SK-N-SH (cell line): ENCODE results near the gene INS. TPM values are rescaled to one million over a fixed set of nuclear protein-coding genes. Genes with fewer than 3 reads are reported as not detected.

Source experiments
- CTCF ChIA-PET: fragments of 300-600, 350-600 bp; formaldehyde crosslinking; extraction: SDS; loops from one replicate; lab custom pipeline; 2021; lab: Yijun Ruan, JAX
- POLR2A ChIA-PET: fragments of 350-600 bp; sonication (Branson Sonifier 250); formaldehyde crosslinking; extraction: SDS; loops from one replicate; lab custom pipeline; 2020; ENCODE audit warnings: antibody characterized with exemption, inconsistent platforms; lab: Yijun Ruan, JAX
- DNase-seq: peaks from one replicate; pipeline ENCODE4 v3.0.0; 2012
- H2AFZ ChIP-seq: fragments of 200-600 bp; sonication (generic); 2 replicates; pipeline ENCODE4 v1.8.1; 2016; ENCODE audit warnings: antibody characterized with exemption, mild to moderate bottlenecking, low read depth
- H3F3A ChIP-seq: fragments of 200-600 bp; sonication (generic); replicated peaks from 2 replicates; pipeline ENCODE3; 2016; ENCODE audit warnings: antibody characterized with exemption, mild to moderate bottlenecking; ENCODE audit not compliant: insufficient read depth
- H3K27ac ChIP-seq, 2 experiments: fragments of 200-500 bp in 1 of 2; fragments of 200-600 bp in 1 of 2; sonication (Bioruptor generic) in 1 of 2; sonication (generic), shearing (Covaris generic) in 1 of 2; 2 replicates each; pipeline versions ENCODE4 v1.5.1 to v1.6.1; 2014 to 2016; ENCODE audit warnings: low read depth in 2 of 2, inconsistent platforms in 1 of 2, low read length in 1 of 2, mild to moderate bottlenecking in 1 of 2, mixed read lengths in 1 of 2
- H3K27me3 ChIP-seq: fragments of 200-600 bp; sonication (generic), shearing (Covaris generic); 2 replicates; pipeline ENCODE4 v1.6.1; 2016; ENCODE audit warnings: mixed run types; ENCODE audit not compliant: insufficient read depth
- H3K36me3 ChIP-seq, 2 experiments: fragments of 200-500 bp in 1 of 2; fragments of 200-600 bp in 1 of 2; sonication (Bioruptor generic) in 1 of 2; sonication (generic) in 1 of 2; replicated peaks in 1 of 2; 2 replicates each; pipeline versions ENCODE3 to v1.5.1; 2014 to 2016; ENCODE audit warnings: low read length in 1 of 2, mild to moderate bottlenecking in 1 of 2; ENCODE audit not compliant: insufficient read depth in 2 of 2, control insufficient read depth in 1 of 2
- H3K4me1 ChIP-seq, 2 experiments: fragments of 200-500 bp in 1 of 2; fragments of 200-600 bp in 1 of 2; sonication (Bioruptor generic) in 1 of 2; sonication (generic), shearing (Covaris generic) in 1 of 2; 2 replicates each; pipeline versions ENCODE4 v1.5.1 to v1.6.1; 2014 to 2016; ENCODE audit warnings: low read depth in 1 of 2, low read length in 1 of 2, mixed run types in 1 of 2; ENCODE audit not compliant: insufficient read depth in 2 of 2, control insufficient read depth in 1 of 2
- H3K4me2 ChIP-seq: fragments of 200-600 bp; sonication (generic), shearing (Covaris generic); 2 replicates; pipeline ENCODE4 v1.6.1; 2017; ENCODE audit warnings: mixed run types
- H3K4me3 ChIP-seq, 2 experiments: fragments of 200-500 bp in 1 of 2; fragments of 200-600 bp in 1 of 2; sonication (Bioruptor generic) in 1 of 2; sonication (generic), shearing (Covaris generic) in 1 of 2; 2 replicates each; pipeline versions ENCODE4 v1.5.1 to v1.8.1; 2014 to 2016; ENCODE audit warnings: low read depth in 2 of 2, inconsistent platforms in 1 of 2, low read length in 1 of 2, mild to moderate bottlenecking in 1 of 2, mixed read lengths in 1 of 2, moderate library complexity in 1 of 2
- H3K79me2 ChIP-seq: fragments of 200-600 bp; sonication (generic); 2 replicates; pipeline ENCODE4 v1.8.1; 2017; ENCODE audit warnings: mild to moderate bottlenecking; ENCODE audit not compliant: insufficient read depth
- H3K9ac ChIP-seq: fragments of 200-600 bp; sonication (generic); 2 replicates; pipeline ENCODE4 v1.6.1; 2017; ENCODE audit warnings: mixed run types
- H3K9me2 ChIP-seq: fragments of 200-600 bp; sonication (generic); 2 replicates; pipeline ENCODE4 v1.6.1; 2017; ENCODE audit warnings: mixed run types
- H3K9me3 ChIP-seq: fragments of 200-600 bp; sonication (generic); 2 replicates; pipeline ENCODE4 v1.6.1; 2017; ENCODE audit warnings: mixed run types, mild to moderate bottlenecking, moderate library complexity
- H4K20me1 ChIP-seq: fragments of 200-600 bp; sonication (generic); 2 replicates; pipeline ENCODE4 v1.6.1; 2017; ENCODE audit warnings: mild to moderate bottlenecking, mixed run types; ENCODE audit not compliant: insufficient read depth
- ELF1 ChIP-seq: IDR thresholded peaks from 2 replicates; pipeline ENCODE4 v1.4.0; 2012
- EP300 ChIP-seq, 2 experiments: IDR thresholded peaks; 2 replicates each; pipeline versions ENCODE4 v1.4.0 to v1.6.1; 2012; ENCODE audit warnings: borderline replicate concordance in 1 of 2, low read depth in 1 of 2, low read length in 1 of 2
- FOSL2 ChIP-seq: IDR thresholded peaks from 2 replicates; pipeline ENCODE4 v1.4.0; 2012; ENCODE audit warnings: low read depth, mild to moderate bottlenecking, moderate library complexity, borderline replicate concordance
- GATA2 ChIP-seq: sonication (generic); formaldehyde crosslinking; IDR thresholded peaks from 2 replicates; pipeline ENCODE4 v1.5.0; 2020; ENCODE audit warnings: mild to moderate bottlenecking, missing genetic modification reagents
- SIN3A ChIP-seq: IDR thresholded peaks from 2 replicates; pipeline ENCODE4 v1.6.1; 2012; ENCODE audit warnings: low read depth, mild to moderate bottlenecking, low read length, moderate library complexity, borderline replicate concordance
- TAF1 ChIP-seq: IDR thresholded peaks from 2 replicates; pipeline ENCODE4 v1.6.1; 2012; ENCODE audit warnings: low read depth, mild to moderate bottlenecking, low read length, moderate library complexity, borderline replicate concordance
- TCF12 ChIP-seq: IDR thresholded peaks from 2 replicates; pipeline ENCODE4 v1.4.0; 2012
- TEAD4 ChIP-seq: IDR thresholded peaks from 2 replicates; pipeline ENCODE4 v1.4.0; 2012; ENCODE audit warnings: mild to moderate bottlenecking, borderline replicate concordance; ENCODE audit not compliant: insufficient read depth
- WGBS: methylation state at CpG from one replicate; pipeline ENCODE4 v1.1.6; 2017; ENCODE audit warnings: low lambda C conversion rate; 5-methylcytosine and 5-hydroxymethylcytosine counted together
- polyA plus RNA-seq, 3 experiments: library from polyadenylated mRNA; depleted of rRNA; stranded (reverse); fragments of >200 nt; gene quantifications; 2 replicates each; pipeline ENCODE4 v1.2.3, GENCODE V29; 2012
- TF ChIP-seq, protein P1 (sequence below): IDR thresholded peaks from 2 replicates; pipeline ENCODE4 v1.6.1; 2012; ENCODE audit warnings: mild to moderate bottlenecking, low read depth, low read length, moderate library complexity
- TF ChIP-seq, protein P2 (sequence below): fragments of 150-350 bp; IDR thresholded peaks from 2 replicates; pipeline ENCODE4 v1.6.1; 2016; ENCODE audit warnings: mild to moderate bottlenecking, low read depth, low read length

Gene INS
- polyA plus RNA-seq, 1 of the 3 experiments (the other 2 are of a cell fraction): not detected

DNA sequence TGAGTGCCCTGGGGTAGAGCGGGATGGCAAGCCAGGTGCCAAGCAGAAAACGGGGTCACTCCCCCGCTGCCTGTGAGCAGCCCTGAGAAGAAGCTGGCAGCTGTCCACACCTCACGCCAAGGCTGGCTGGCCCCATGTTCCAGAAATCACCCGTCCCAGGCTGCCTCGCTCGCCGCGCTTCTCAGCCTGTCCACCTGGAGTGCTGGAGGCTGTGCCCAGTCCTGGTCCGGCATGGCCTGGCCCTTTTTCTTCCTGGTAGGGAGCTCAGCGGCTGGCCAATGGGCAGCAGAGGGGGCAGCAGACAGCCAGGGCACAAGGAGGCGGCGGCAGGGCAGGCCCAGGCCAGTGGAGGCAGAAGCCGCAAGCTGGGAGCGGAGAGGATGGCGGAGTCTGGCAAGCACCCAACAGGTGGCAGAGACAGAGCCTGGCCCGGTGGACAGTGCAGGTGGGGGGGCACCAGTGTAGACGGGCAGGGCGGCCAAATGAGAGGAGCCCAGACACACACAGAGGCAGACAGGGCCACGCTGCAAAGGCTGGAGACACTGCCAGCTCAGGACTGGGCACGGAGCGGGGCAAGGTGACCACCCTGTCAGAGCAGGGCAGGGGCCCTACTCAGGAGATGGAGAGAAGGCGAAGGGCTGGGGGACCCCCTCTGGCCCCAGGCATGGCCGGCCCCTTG, 47.8 kb upstream of the INS start:
- ChIA-PET POLR2A (interaction anchor here (1.3 kb wide), 1 partner anchor 168 kb away, joined by 5 read pairs; the partner anchor contains the start of gene CD81), CTCF (interaction anchor here (0.6 to 4.4 kb wide), 10 partner anchors 9 to 214 kb away, joined by 3 to 38 read pairs (median 6); no protein-coding TSS in a partner anchor)
- H3K9me3 ChIP-seq: no peaks in the 10 kb centered on the region

More for the DNA sequence above, 47.8 kb upstream of the INS start:
- no peaks in the 10 kb centered on the region for H3K27me3 ChIP-seq
- no peak overlapping the region for H3K9ac ChIP-seq
- no peak overlapping the region for H3K4me2 ChIP-seq
- H3K9me2 ChIP-seq: no peaks in the 10 kb centered on the region
- H3K79me2 ChIP-seq: no peaks in the 10 kb centered on the region
- H3K4me1 ChIP-seq: peaks cover 0 to 21% of the 10 kb centered on the region in 2 experiments; a peak in 1 of 4 replicates
- no peak overlapping the region for H3K4me3 ChIP-seq
- WGBS: 46% methylated on average over 11 of the region's 24 CpGs
- H3F3A ChIP-seq: no peaks in the 10 kb centered on the region
- no peak overlapping the region; a peak in 1 of 4 replicates for H3K27ac ChIP-seq
- H4K20me1 ChIP-seq: no peaks in the 10 kb centered on the region
- peak; percentile 72 for DNase-seq
- no peaks in the 10 kb centered on the region for H3K36me3 ChIP-seq
- TF ChIP-seq TCF12 (no peak), TAF1 (no peak), TEAD4 (no peak), ELF1 (no peak), FOSL2 (no peak), SIN3A (no peak), GATA2 (no peak), EP300 (IDR thresholded peaks at IDR 0.05; ENCODE audit: borderline replicate concordance in 1 of 2, low read depth in 1 of 2, low read length in 1 of 2) (no peak)
- TF ChIP-seq, protein P1, sequence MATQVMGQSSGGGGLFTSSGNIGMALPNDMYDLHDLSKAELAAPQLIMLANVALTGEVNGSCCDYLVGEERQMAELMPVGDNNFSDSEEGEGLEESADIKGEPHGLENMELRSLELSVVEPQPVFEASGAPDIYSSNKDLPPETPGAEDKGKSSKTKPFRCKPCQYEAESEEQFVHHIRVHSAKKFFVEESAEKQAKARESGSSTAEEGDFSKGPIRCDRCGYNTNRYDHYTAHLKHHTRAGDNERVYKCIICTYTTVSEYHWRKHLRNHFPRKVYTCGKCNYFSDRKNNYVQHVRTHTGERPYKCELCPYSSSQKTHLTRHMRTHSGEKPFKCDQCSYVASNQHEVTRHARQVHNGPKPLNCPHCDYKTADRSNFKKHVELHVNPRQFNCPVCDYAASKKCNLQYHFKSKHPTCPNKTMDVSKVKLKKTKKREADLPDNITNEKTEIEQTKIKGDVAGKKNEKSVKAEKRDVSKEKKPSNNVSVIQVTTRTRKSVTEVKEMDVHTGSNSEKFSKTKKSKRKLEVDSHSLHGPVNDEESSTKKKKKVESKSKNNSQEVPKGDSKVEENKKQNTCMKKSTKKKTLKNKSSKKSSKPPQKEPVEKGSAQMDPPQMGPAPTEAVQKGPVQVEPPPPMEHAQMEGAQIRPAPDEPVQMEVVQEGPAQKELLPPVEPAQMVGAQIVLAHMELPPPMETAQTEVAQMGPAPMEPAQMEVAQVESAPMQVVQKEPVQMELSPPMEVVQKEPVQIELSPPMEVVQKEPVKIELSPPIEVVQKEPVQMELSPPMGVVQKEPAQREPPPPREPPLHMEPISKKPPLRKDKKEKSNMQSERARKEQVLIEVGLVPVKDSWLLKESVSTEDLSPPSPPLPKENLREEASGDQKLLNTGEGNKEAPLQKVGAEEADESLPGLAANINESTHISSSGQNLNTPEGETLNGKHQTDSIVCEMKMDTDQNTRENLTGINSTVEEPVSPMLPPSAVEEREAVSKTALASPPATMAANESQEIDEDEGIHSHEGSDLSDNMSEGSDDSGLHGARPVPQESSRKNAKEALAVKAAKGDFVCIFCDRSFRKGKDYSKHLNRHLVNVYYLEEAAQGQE: no peak
- TF ChIP-seq, protein P2, sequence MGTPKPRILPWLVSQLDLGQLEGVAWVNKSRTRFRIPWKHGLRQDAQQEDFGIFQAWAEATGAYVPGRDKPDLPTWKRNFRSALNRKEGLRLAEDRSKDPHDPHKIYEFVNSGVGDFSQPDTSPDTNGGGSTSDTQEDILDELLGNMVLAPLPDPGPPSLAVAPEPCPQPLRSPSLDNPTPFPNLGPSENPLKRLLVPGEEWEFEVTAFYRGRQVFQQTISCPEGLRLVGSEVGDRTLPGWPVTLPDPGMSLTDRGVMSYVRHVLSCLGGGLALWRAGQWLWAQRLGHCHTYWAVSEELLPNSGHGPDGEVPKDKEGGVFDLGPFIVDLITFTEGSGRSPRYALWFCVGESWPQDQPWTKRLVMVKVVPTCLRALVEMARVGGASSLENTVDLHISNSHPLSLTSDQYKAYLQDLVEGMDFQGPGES: no peak
- TF ChIP-seq, all 33 proteins: peak for 0
- H2AFZ ChIP-seq: no peak overlapping the region
